Common myeloid progenitor, CD34-positive (primary cell): ENCODE data around the gene PPIL1.

ENCODE experiments used
- CTCF ChIA-PET: fragments of 350-600 bp; sonication (Branson Sonifier 250); formaldehyde crosslinking; loops from one replicate; lab custom pipeline; 2021; ENCODE audit warnings: antibody characterized with exemption; lab: Charles Lee
- POLR2A ChIA-PET: fragments of 350-600 bp; sonication (Branson Sonifier 250); formaldehyde crosslinking; loops from one replicate; lab custom pipeline; 2021; ENCODE audit warnings: antibody characterized with exemption; lab: Charles Lee
- DNase-seq, 3 donors: peaks; one replicate each; pipeline versions ENCODE4 v3.0.0 to v3.0.0-alpha.2; 2013
- H3K27ac ChIP-seq, 2 experiments: 1 replicate in 1 of 2; 2 replicates in 1 of 2; pipeline ENCODE4 v1.7.0; 2013; ENCODE audit warnings: inconsistent platforms in 2 of 2, low read length in 2 of 2, mild to moderate bottlenecking in 2 of 2, low read depth in 1 of 2, moderate library complexity in 1 of 2; ENCODE audit not compliant: severe bottlenecking in 2 of 2, insufficient read depth in 1 of 2, poor library complexity in 1 of 2
- H3K27me3 ChIP-seq, 5 experiments: replicated peaks in 2 of 5; 1 replicate in 3 of 5; 2 replicates in 2 of 5; pipeline versions ENCODE4 v1.6.1 to v1.7.0; 2013; ENCODE audit warnings: low read length in 4 of 5, mild to moderate bottlenecking in 2 of 5, moderate library complexity in 2 of 5, inconsistent platforms in 1 of 5; ENCODE audit not compliant: insufficient read depth in 5 of 5, control insufficient read depth in 4 of 5
- H3K36me3 ChIP-seq, 4 experiments: 1 replicate in 2 of 4; 2 replicates in 2 of 4; pipeline versions ENCODE4 v1.6.1 to v1.7.0; 2013; ENCODE audit warnings: low read length in 3 of 4, control low read depth in 1 of 4, mild to moderate bottlenecking in 1 of 4; ENCODE audit not compliant: control insufficient read depth in 4 of 4, insufficient read depth in 4 of 4
- H3K4me1 ChIP-seq, 4 experiments: 1 replicate in 3 of 4; 2 replicates in 1 of 4; pipeline versions ENCODE4 v1.6.1 to v1.7.1; 2013; ENCODE audit warnings: low read length in 3 of 4, mild to moderate bottlenecking in 3 of 4, control low read depth in 1 of 4, inconsistent platforms in 1 of 4, moderate library complexity in 1 of 4; ENCODE audit not compliant: control insufficient read depth in 4 of 4, insufficient read depth in 4 of 4; ENCODE audit errors: control extremely low read depth in 1 of 4
- H3K4me3 ChIP-seq, 7 experiments: 1 replicate in 4 of 7; 2 replicates in 3 of 7; pipeline versions ENCODE4 v1.5.1 to v1.7.0; 2013; ENCODE audit warnings: mild to moderate bottlenecking in 7 of 7, low read length in 6 of 7, moderate library complexity in 6 of 7, inconsistent platforms in 2 of 7, low read depth in 2 of 7, control low read depth in 1 of 7; ENCODE audit not compliant: insufficient read depth in 4 of 7, control insufficient read depth in 1 of 7; ENCODE audit errors: extremely low read depth in 1 of 7
- H3K9me3 ChIP-seq, 5 experiments: 1 replicate in 4 of 5; 2 replicates in 1 of 5; pipeline versions ENCODE4 v1.6.1 to v1.7.1; 2013; ENCODE audit warnings: low read length in 4 of 5, mild to moderate bottlenecking in 2 of 5, inconsistent platforms in 1 of 5, low read depth in 1 of 5, moderate library complexity in 1 of 5; ENCODE audit not compliant: control insufficient read depth in 4 of 5, insufficient read depth in 2 of 5; ENCODE audit errors: control extremely low read depth in 1 of 5
- WGBS: methylation state at CpG from one replicate; pipeline ENCODE4 v1.1.5; 2013; ENCODE audit not compliant: insufficient coverage; 5-methylcytosine and 5-hydroxymethylcytosine counted together

The PPIL1 gene

GRCh38 chr6:36844232-36845170 lies 30.1 kb downstream of the PPIL1 start:
- no peak overlapping the region for H3K4me3 ChIP-seq
- WGBS: 92% methylated on average over 16 of the region's 19 CpGs
- peaks cover 0 to 21% (median 5%) of the 10 kb centered on the region in 5 experiments for H3K27me3 ChIP-seq
- H3K9me3 ChIP-seq: no peaks in the 10 kb centered on the region
- no peak for DNase-seq
- H3K27ac ChIP-seq: no peak overlapping the region
- POLR2A ChIA-PET: interaction anchor here (0.6 kb wide), 1 partner anchor 84 kb away, joined by 3 read pairs; no protein-coding TSS in a partner anchor
- CTCF ChIA-PET: interaction anchor here (1.2 to 10.8 kb wide), 5 partner anchors 8 to 85 kb away, joined by 4 to 128 read pairs (median 5); partner anchors contain the start of gene CPNE5
- H3K4me1 ChIP-seq: peaks cover 3 to 27% (median 27%) of the 10 kb centered on the region in 4 experiments
- H3K36me3 ChIP-seq: no peaks in the 10 kb centered on the region

DNA sequence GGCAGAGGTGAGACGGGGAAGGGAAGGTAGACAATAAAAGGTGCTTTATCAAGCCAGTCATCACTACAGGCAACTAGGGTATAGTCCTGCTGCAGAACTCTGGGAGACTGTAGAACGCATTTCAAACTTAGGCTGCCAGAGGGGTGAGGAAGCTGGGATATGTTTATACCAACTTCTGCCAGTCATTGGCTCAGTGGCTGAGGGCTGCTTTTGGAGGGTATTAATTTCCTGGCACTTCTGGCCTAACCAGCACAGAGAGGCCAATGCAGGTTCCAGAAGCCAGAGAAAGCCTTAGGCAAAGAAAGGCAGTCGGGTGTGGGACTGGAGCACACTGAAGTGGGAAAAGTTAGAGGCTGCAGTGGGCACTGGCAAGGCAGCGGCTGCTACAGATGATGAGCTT lies 31.4 kb downstream of the PPIL1 start:
- ChIA-PET CTCF (interaction anchor here (1.0 to 1.9 kb wide), 3 partner anchors 8 to 78 kb away, joined by 3 to 7 read pairs (median 5); no protein-coding TSS in a partner anchor), POLR2A (interaction anchor here (0.6 kb wide), 1 partner anchor 22 kb away, joined by 3 read pairs; no protein-coding TSS in a partner anchor)
- Histone ChIP-seq H3K4me3 (no peak overlapping the region), H3K27me3 (peaks cover 0 to 33% (median 12%) of the 10 kb centered on the region in 5 experiments), H3K27ac (no peak overlapping the region), H3K9me3 (no peaks in the 10 kb centered on the region), H3K4me1 (peaks cover 0 to 22% (median 21%) of the 10 kb centered on the region in 4 experiments), H3K36me3 (no peaks in the 10 kb centered on the region)
- WGBS: 96% methylated on average over 4 of the region's 4 CpGs
- DNase-seq: no peak

GRCh38 chr6:36841756-36842155 lies 32.8 kb downstream of the PPIL1 start:
- Histone ChIP-seq H3K27ac (no peak overlapping the region), H3K4me3 (no peak overlapping the region), H3K4me1 (peaks cover 0 to 22% (median 20%) of the 10 kb centered on the region in 4 experiments), H3K27me3 (peaks cover 0 to 46% (median 18%) of the 10 kb centered on the region in 5 experiments), H3K9me3 (no peaks in the 10 kb centered on the region), H3K36me3 (no peaks in the 10 kb centered on the region)
- WGBS: 100% methylated on average over 1 of the region's 2 CpGs
- ChIA-PET POLR2A (no interaction called here), CTCF (no interaction called here)
- DNase-seq: no peak

DNA sequence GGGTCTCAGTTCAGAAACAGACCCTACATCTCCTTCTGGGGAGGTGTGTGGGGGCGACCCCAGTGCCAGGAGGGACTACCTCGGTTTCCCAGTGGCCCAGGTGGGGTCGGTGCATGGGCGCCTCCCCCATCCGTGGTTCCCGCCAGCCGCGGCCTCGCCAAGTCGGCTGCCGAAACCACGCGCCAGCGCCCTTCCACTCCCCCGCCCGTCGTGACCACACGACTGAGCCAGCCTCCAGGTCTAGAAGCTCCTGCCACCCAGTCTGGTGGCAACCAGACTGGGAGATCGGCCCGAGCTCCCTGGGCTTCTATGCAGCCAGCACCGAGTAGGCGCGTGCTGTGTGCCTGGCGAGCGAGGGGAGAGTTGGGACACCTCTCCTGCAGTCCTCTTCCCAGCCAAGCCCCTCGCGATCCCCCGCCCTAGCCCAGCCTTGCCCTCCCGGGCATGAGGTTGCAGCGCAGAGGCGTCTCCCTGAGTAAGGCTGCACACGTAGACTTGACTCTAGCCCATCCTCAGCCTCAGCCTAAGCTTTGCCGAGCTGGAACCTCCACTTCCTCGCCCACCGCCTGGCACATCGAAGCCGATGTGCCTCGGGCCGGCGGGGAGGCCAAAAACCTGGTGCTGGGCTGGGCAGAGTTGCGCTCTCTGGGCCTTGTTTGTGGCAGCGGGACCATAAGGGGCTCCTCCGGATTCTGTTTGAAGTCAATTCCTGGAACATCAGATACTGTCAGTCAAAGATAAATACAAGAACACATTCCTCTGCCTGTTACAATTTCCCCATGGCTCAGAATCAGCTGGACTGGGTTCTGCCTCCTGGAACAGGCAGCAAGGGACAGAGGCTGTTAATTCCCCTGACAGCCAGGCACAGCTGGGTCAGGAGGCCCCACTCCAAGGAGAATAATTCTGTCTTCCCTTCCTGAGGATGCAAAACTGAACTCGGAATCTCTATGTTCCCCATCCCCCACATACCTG lies 33.9 kb downstream of the PPIL1 start:
- POLR2A ChIA-PET: no interaction called here
- Histone ChIP-seq H3K27ac (no peak overlapping the region), H3K9me3 (no peaks in the 10 kb centered on the region), H3K36me3 (no peaks in the 10 kb centered on the region), H3K4me3 (peak overlapping the region in 6 of 7 experiments; percentile 0 to 61 (median 36)), H3K4me1 (peaks cover 0 to 22% (median 20%) of the 10 kb centered on the region in 4 experiments), H3K27me3 (peaks cover 0 to 46% (median 18%) of the 10 kb centered on the region in 5 experiments)
- CTCF ChIA-PET: interaction anchor here (0.8 to 1.0 kb wide), 5 partner anchors 9 to 23 kb away, joined by 3 to 5 read pairs (median 3); no protein-coding TSS in a partner anchor
- DNase-seq: peak; percentile 29 to 69 (median 61)
- 17% methylated on average over 39 of the region's 44 CpGs for WGBS

DNA sequence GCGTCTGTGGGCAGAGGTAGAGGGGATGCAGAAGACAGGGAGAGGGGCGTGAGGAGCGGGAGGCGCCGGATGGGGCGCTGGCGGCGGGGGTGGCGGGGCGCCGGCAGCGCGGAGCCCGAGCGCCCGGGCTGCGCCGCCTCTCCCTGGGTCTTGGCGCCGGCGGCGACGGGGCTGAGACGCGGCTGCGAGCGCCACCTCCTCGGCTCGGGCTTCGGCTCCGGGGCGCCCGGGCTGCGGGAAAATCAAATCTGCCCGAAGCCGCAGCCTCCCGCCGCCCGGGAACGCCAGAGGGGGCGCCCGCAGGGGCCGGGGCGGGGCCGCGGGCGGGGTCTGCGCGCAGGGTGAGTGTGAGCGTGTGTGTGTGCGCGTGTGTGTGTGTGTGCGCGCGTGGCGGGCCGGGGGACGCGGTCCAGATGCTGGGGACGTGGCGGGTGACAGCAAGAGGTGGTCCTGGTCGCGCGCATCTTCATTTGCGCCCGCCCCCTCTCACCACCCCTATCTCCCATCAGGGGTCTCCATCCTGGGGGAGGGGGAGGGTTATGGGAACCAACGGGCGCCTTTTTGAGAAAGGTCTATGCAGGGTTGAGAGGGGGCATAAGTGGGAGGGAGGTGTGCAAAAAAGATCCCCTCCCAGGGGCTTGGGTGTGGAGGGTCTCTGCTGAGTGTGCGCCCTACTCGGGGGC lies 34.7 kb downstream of the PPIL1 start:
- H3K36me3 ChIP-seq: no peaks in the 10 kb centered on the region
- ChIA-PET POLR2A (no interaction called here), CTCF (interaction anchor here (1.0 kb wide), 4 partner anchors 9 to 23 kb away, joined by 3 to 5 read pairs (median 3); no protein-coding TSS in a partner anchor)
- no peak overlapping the region for H3K27ac ChIP-seq
- under 1% methylated on average over 45 of the region's 70 CpGs for WGBS
- H3K4me3 ChIP-seq: peak overlapping the region in 6 of 7 experiments; percentile 19 to 61 (median 48)
- peak; percentile 44 to 69 (median 60) for DNase-seq
- no peaks in the 10 kb centered on the region for H3K9me3 ChIP-seq
- peaks cover 0 to 46% (median 18%) of the 10 kb centered on the region in 5 experiments for H3K27me3 ChIP-seq
- H3K4me1 ChIP-seq: peaks cover 0 to 22% (median 20%) of the 10 kb centered on the region in 4 experiments
